ENCODE measurements around the gene IL18RAP.

Gene IL18RAP

GRCh38 chr2:102439065-102439695 is 16.2 kb downstream of the IL18RAP start:
- Histone ChIP-seq H3K79me2 (ENCODE audit: control insufficient read depth, low read length) (no peaks in the 10 kb centered on the region), H3K27me3 (ENCODE audit: control insufficient read depth, low read length) (no peaks in the 10 kb centered on the region; the same call in 1 of the 2 replicates), H4K20me1 (ENCODE audit: control insufficient read depth, insufficient read depth, low read depth, low read length) (no peaks in the 10 kb centered on the region), H3K27ac (ENCODE audit: low read depth, low read length) (no peak overlapping the region), H3K4me3 (ENCODE audit: low read length) (no peak overlapping the region), H3K4me1 (ENCODE audit: control insufficient read depth, low read length) (no peaks in the 10 kb centered on the region), H3K9me3 (ENCODE audit: control insufficient read depth, insufficient read depth, low read length) (no peaks in the 10 kb centered on the region), H3K4me2 (ENCODE audit: low read length) (no peak overlapping the region), H3K36me3 (ENCODE audit: control insufficient read depth, low read length) (no peaks in the 10 kb centered on the region), H3F3A (ENCODE audit: control insufficient read depth, insufficient read depth) (no peaks in the 10 kb centered on the region), H3K9me2 (replicated peaks; ENCODE audit: control insufficient read depth, low read length) (no peaks in the 10 kb centered on the region)
- TF ChIP-seq CTCF (IDR thresholded peaks at IDR 0.05; ENCODE audit: low read depth, low read length, poor library complexity, severe bottlenecking) = no peak
- TF ChIP-seq EZH2phosphoT487 (IDR thresholded peaks at IDR 0.05; ENCODE audit: borderline replicate concordance, low read length) = no peak

DNA sequence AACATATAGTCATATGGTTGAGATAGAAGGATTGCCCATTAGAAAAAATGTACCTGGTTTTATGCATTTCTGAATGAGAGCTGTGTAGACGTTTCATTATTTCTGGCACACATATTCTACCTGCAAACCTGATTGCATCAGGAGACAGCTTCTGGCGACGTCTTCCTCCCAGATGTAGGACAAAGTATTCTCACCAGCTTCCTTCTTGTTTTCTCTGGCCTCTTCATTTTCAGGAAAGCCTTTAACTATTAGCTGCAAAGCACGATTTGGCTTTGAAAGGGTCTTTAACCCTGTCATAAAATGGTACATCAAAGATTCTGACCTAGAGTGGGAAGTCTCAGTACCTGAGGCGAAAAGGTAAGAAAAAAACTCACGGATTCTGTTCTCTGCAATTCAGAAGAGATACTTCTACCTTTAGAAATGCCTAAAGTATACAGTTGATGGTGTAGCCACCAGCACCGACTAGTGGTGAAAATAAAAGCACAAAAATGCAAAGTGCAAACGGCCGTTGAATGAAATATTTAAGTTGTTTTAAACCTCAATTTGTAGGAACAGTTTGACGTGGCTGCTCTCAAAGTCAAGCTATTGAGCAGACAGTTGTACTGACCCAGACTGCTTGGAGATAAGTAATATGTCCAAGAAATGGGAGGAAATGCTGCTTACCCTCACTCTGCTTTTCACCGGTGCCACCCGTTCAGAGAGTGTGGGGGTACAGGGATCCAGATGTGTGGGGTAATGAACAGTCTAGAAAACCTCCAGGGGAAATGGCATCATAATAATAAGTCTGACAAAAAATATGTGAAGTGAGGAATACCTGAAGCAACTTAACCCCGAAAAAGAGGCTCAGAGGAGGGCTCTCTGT is 20.2 kb downstream of the IL18RAP start:
- Histone ChIP-seq H3K4me1 (ENCODE audit: control insufficient read depth, low read length) (no peaks in the 10 kb centered on the region), H3K79me2 (ENCODE audit: control insufficient read depth, low read length) (no peaks in the 10 kb centered on the region), H3K27ac (ENCODE audit: low read depth, low read length) (no peak overlapping the region), H3K36me3 (ENCODE audit: control insufficient read depth, low read length) (no peaks in the 10 kb centered on the region), H3K27me3 (ENCODE audit: control insufficient read depth, low read length) (no peaks in the 10 kb centered on the region), H3K9me2 (replicated peaks; ENCODE audit: control insufficient read depth, low read length) (no peaks in the 10 kb centered on the region), H3K4me2 (ENCODE audit: low read length) (no peak overlapping the region), H3K4me3 (ENCODE audit: low read length) (no peak overlapping the region), H3K9me3 (ENCODE audit: control insufficient read depth, insufficient read depth, low read length) (no peaks in the 10 kb centered on the region), H4K20me1 (ENCODE audit: control insufficient read depth, insufficient read depth, low read depth, low read length) (no peaks in the 10 kb centered on the region), H3F3A (ENCODE audit: control insufficient read depth, insufficient read depth) (no peaks in the 10 kb centered on the region)
- TF ChIP-seq EZH2phosphoT487 (IDR thresholded peaks at IDR 0.05; ENCODE audit: borderline replicate concordance, low read length) = no peak
- peak; percentile 66 for TF ChIP-seq CTCF (IDR thresholded peaks at IDR 0.05; ENCODE audit: low read depth, low read length, poor library complexity, severe bottlenecking)

DNA sequence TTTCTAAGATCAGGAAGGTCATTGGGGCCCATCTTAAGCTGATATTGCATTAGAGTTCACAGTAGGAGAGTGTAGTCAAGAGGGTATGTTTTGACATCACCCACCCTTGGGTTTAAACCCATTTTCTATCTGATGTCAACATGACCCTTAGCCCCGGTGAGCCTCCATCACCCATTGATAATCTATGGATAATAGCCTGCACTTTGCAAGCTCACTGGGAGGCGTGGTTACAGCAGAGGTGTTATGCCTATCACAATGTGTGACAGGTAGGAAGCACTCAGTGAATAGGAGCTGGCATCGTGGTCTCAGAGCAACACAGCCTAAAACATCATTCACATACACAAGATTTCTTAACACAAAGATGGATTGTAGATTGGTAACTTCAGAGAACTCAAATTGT is 21.3 kb downstream of the IL18RAP start:
- no peaks in the 10 kb centered on the region for H3K79me2 ChIP-seq (ENCODE audit: control insufficient read depth, low read length)
- no peaks in the 10 kb centered on the region for H3K36me3 ChIP-seq (ENCODE audit: control insufficient read depth, low read length)
- H3K9me2 ChIP-seq (replicated peaks; ENCODE audit: control insufficient read depth, low read length) = no peaks in the 10 kb centered on the region
- no peak overlapping the region for H3K27ac ChIP-seq (ENCODE audit: low read depth, low read length)
- H3K9me3 ChIP-seq (ENCODE audit: control insufficient read depth, insufficient read depth, low read length) = no peaks in the 10 kb centered on the region
- no peaks in the 10 kb centered on the region for H4K20me1 ChIP-seq (ENCODE audit: control insufficient read depth, insufficient read depth, low read depth, low read length)
- H3K4me3 ChIP-seq (ENCODE audit: low read length) = no peak overlapping the region
- TF ChIP-seq CTCF (IDR thresholded peaks at IDR 0.05; ENCODE audit: low read depth, low read length, poor library complexity, severe bottlenecking) = no peak
- TF ChIP-seq EZH2phosphoT487 (IDR thresholded peaks at IDR 0.05; ENCODE audit: borderline replicate concordance, low read length) = no peak
- H3K27me3 ChIP-seq (ENCODE audit: control insufficient read depth, low read length) = no peaks in the 10 kb centered on the region
- no peaks in the 10 kb centered on the region for H3F3A ChIP-seq (ENCODE audit: control insufficient read depth, insufficient read depth)
- no peak overlapping the region for H3K4me2 ChIP-seq (ENCODE audit: low read length)
- H3K4me1 ChIP-seq (ENCODE audit: control insufficient read depth, low read length) = no peaks in the 10 kb centered on the region
